Measurements from ENCODE around the gene GYPA.
"Not testable (repeated sequence)": the region's sequence is repeated elsewhere in the genome, so short reads cannot be mapped to it uniquely, and the experiment has no call there.

Gene GYPA

DNA sequence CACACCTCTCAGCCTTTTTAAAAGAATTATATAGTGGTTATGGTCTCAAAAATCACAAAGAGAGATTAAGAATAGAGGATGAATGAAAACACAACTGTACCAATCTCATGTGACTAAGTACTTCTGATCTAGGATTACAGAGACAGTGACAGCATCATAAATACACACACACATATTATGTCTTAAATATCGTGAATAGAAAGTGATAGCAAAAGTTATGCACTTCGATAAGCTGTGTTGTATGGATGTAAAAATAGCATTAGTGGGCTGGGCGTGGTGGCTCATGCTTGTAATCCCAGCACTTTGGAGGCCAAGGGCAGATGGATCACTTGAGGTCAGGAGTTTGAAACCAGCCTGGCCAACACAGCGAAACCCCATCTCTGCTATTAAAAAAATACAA, 25.0 kb downstream of the GYPA start:
- no peak for DNase-seq (ENCODE audit: insufficient read length, low spot score)
- FAIRE-seq, result no peak
- TF ChIP-seq TAF1 (IDR thresholded peaks at IDR 0.05; ENCODE audit: low read depth, low read length), result no peak
- TF ChIP-seq POLR2AphosphoS5 (IDR thresholded peaks at IDR 0.05; ENCODE audit: low read depth, low read length), result no peak
- TF ChIP-seq POLR2A (IDR thresholded peaks at IDR 0.05; ENCODE audit: low read depth, low read length), result no peak
- TF ChIP-seq POU2F2 (IDR thresholded peaks at IDR 0.05; ENCODE audit: low read depth, low read length), result no peak
- no peak for TF ChIP-seq SPI1 (IDR thresholded peaks at IDR 0.05; ENCODE audit: low read depth, low read length)
- no peak for TF ChIP-seq PAX5 (IDR thresholded peaks at IDR 0.05; ENCODE audit: insufficient read depth, low read length, severe bottlenecking)

DNA sequence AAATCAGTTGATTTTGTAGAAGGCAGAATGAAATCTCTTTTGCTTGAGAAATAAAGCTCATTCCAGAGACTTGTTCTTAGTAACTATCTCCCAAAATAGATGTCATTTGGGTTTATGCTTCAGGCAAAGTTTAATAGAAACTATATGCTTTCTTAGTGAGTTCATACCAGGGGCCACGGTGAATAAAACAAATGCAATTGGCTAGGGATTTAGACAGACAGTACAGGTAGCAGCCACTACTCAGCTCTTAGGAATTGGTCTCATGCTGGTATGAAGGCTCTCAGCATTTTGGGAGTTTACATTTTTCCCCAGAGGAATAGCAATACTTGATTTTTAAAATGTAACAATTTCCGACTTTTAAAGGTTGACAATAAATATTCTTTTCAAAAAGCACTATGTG, 27.0 kb downstream of the GYPA start:
- DNase-seq (ENCODE audit: insufficient read length, low spot score) (no peak), FAIRE-seq (no peak)
- TF ChIP-seq SPI1 (IDR thresholded peaks at IDR 0.05; ENCODE audit: low read depth, low read length), result no peak
- no peak for TF ChIP-seq POU2F2 (IDR thresholded peaks at IDR 0.05; ENCODE audit: low read depth, low read length)
- TF ChIP-seq POLR2A (IDR thresholded peaks at IDR 0.05; ENCODE audit: low read depth, low read length), result no peak
- TF ChIP-seq TAF1 (IDR thresholded peaks at IDR 0.05; ENCODE audit: low read depth, low read length), result no peak
- no peak for TF ChIP-seq PAX5 (IDR thresholded peaks at IDR 0.05; ENCODE audit: insufficient read depth, low read length, severe bottlenecking)
- no peak for TF ChIP-seq POLR2AphosphoS5 (IDR thresholded peaks at IDR 0.05; ENCODE audit: low read depth, low read length)

DNA sequence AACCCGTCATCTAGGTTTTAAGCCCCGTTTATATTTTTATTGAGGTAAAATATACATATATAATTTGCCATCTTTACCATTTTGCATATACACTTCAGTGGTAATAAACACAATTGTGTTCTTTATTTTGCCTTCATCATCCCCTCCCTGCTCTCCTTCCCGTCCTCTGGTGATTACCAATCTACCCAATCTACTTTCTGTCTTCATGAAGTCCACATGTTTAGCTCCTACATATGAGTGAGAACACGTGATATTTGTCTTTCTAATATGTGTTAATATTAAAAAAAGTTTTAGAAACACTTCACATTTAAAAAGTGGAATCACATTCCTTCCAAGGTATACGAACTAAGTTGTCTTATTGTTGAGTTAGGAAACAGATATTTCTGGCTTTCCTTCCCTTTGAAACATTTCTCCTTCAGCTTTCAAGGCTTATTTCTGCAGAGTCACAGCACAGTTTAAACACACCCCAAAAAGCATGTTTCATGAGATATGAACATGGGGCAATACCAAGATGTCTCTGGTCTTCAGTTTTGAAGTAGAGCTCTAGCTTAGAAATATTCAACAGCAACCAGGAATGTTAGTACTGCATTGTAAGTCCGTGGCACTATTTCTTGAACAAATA, 35.9 kb downstream of the GYPA start:
- DNase-seq (ENCODE audit: insufficient read length, low spot score), result no peak
- TF ChIP-seq POLR2AphosphoS5 (IDR thresholded peaks at IDR 0.05; ENCODE audit: low read depth, low read length) (no peak), POU2F2 (IDR thresholded peaks at IDR 0.05; ENCODE audit: low read depth, low read length) (no peak), POLR2A (IDR thresholded peaks at IDR 0.05; ENCODE audit: low read depth, low read length) (no peak), SPI1 (IDR thresholded peaks at IDR 0.05; ENCODE audit: low read depth, low read length) (no peak), PAX5 (IDR thresholded peaks at IDR 0.05; ENCODE audit: insufficient read depth, low read length, severe bottlenecking) (no peak)
- FAIRE-seq, result no peak

DNA sequence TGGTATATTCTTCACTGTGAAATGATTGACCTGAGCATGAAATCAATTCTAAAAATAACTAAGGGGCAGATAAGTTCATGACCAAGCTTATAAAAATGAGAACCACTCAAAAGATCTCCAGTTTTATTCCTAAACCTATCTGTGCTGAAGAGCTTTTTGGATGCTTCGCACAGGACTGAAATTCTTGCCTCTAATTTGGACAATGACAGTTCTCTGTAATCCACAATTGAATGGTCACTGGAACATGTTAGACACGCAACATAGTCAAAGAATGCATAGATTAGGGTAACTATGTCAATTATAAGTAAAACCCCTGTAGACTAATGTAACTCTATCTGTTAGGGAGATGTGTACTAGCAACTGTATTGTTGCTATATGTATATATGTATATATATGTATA, 42.7 kb downstream of the GYPA start:
- FAIRE-seq; DNase-seq (ENCODE audit: insufficient read length, low spot score): not testable (repeated sequence)

DNA sequence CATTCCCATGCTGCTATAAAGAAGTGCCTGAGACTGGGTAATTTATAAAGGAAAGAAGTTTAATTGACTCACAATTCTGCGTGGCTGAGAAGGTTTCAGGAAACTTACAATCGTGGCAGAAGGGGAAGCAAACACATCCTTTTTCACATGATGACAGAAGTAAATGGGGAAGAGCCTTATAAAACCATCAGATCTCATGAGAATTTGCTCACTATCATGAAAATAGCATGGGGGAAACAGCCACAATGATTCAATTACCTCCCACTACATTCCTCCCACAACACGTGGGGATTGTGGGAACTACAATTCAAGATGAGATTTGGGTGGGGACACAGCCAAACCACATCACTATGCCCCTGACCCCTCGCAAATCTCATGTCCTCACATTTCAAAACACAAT, 46.5 kb downstream of the GYPA start:
- FAIRE-seq; DNase-seq (ENCODE audit: insufficient read length, low spot score): not testable (repeated sequence)

DNA sequence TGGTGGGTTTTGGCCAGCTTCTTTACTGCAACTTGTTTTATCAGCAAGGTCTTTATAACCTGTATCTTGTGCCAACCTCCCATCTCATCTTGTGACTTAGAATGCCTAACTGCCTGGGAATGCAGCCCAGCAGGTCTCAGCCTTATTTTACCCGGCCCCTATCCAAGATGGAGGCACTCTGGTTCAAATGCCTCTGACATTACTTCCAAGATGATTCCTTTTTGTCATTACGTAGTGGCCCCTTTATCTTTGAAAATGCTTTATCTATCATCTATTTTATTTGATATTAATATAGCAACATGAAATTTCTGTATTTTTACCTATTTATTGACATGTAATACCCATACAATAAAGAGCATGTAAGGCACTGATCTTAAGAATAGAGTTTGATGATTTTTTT, 49.3 kb downstream of the GYPA start:
- not testable (repeated sequence) for FAIRE-seq; DNase-seq (ENCODE audit: insufficient read length, low spot score)

DNA sequence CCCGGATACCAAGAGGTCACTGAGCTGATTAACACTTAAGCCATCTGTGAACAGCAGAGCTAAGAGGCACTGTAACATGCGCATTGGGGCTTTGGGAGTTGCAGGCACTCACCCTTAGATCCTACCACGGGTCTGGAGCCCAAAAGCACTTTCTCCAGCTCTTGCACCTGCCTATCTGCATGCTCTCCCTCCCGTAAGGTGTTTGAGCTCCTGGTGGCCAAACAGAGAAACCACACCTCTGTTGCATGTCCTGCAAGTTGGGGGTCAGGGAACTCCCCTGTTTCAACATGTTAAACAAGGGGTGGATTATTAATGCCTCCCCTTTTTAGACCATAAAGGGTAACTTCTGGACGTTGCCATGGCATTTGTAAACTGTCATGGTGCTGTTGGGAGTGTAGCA, 49.8 kb downstream of the GYPA start:
- TF ChIP-seq POLR2A (IDR thresholded peaks at IDR 0.05; ENCODE audit: low read depth, low read length) (no peak), SPI1 (IDR thresholded peaks at IDR 0.05; ENCODE audit: low read depth, low read length) (no peak), POU2F2 (IDR thresholded peaks at IDR 0.05; ENCODE audit: low read depth, low read length) (no peak), PAX5 (IDR thresholded peaks at IDR 0.05; ENCODE audit: insufficient read depth, low read length, severe bottlenecking) (no peak), POLR2AphosphoS5 (IDR thresholded peaks at IDR 0.05; ENCODE audit: low read depth, low read length) (no peak), TAF1 (IDR thresholded peaks at IDR 0.05; ENCODE audit: low read depth, low read length) (no peak)
- DNase-seq (ENCODE audit: insufficient read length, low spot score), result no peak
- no peak for FAIRE-seq

DNA sequence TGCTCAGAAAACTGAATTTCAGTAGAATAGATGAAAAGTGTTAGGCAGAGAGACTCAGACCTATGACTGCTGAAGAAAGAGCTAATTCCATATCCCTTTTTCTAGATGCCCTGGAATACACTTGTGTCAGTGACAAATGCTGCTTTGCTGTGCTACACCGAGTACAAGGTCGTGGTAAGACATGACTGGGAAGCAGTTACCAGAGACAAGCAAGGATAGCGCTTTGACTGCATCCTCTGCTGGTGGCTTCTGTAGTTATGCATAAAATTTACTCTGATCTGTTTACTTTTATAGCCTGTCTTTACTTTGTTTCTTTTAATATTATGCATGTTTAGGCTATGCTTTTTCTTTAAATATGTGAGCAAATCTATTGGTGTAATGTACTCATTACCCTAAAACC, 58.5 kb downstream of the GYPA start:
- FAIRE-seq; DNase-seq (ENCODE audit: insufficient read length, low spot score): not testable (repeated sequence)

DNA sequence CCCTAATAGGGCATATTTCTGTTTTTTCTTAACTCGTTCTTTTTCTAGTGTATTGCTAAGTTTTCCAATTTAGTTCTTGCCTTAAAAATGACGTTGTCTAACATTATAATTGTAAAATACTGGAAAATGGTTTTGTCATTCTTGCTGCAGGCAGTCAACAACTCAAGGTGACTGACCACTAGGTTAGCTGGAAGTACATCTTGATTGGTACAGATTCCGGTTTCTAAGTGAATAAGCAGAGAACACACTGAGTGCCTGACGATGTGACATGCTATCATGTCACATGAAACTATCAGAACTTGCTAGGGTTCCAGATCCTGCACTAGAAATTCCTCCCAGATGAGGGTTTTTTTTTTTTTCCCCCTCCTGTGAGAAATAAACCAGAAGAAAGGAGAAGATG, 60.4 kb downstream of the GYPA start:
- FAIRE-seq; DNase-seq (ENCODE audit: insufficient read length, low spot score): not testable (repeated sequence)

DNA sequence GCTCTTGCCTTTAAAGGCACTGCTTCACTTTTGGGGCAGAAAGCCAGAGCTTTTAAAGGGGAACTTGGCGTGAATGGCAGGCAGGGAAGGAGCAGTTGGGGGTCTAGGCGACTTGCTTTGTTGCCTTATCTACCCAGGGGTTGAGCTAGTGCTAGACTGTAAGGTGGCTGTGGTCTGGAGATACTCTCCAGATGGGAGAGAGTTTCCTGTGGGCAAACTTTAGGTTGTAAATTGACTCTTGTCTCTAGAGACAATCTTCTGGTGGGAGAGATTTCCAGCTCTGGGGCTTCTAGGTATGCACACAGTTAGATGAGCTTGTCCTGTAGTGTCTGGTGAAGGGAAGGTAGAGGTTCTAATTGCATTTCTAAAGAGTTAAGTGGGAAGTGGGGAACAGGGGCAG, 61.8 kb downstream of the GYPA start:
- not testable (repeated sequence) for FAIRE-seq; DNase-seq (ENCODE audit: insufficient read length, low spot score)

DNA sequence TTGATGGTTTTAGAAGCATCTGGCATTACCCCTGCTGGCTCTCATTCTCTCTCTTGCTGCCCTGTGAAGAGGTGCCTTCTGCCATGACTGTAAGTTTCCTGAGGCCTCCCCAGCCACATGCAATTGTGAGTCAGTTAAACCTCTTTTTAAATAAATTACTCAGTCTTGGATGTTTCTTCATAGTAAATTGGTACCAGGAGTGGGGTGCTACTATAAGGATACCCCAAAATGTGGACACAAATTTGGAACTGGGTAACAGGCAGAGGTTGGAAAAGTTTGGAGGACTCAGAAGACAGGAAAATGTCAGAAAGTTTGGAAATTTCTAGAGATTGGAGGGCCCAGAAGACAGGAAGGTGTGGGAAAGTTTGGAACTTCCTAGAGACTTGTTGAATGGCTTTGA, 79.0 kb downstream of the GYPA start:
- DNase-seq (ENCODE audit: insufficient read length, low spot score); FAIRE-seq: not testable (repeated sequence)

DNA sequence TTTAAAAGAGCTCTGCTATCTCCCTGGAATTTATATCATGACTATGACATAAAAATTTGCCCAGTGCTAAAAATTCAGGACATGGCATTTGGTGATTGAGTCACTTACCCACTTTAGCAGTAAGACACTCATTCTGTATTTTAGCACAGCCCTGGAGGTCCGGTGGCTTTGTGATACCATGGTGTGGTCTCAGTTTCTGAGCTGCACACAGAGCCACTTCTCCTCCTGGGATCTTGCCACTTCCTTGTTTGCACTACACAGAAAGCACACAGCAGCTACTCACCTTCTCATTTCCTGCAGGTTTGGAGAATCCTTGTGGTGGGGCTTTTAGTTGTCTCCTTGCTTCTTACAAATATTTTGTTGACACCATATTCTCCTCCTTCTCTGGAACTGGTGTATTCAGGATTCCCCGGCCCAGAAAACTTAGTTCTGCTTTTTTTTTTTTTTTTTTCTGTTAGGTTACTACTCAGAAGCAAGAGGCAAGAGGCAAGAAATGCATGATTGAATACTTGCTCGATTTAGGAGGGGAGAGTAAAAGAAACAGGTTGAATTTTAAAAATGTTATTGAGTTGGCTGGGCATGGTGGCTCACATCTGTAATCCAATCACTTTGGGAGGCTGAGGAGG, 80.2 kb downstream of the GYPA start:
- not testable (repeated sequence) for FAIRE-seq

More for the DNA sequence above, 80.2 kb downstream of the GYPA start:
- not testable (repeated sequence) for DNase-seq (ENCODE audit: insufficient read length, low spot score)

All from GM12891 (cell line).